ENCODE data around the gene TMEM220.
A peak's percentile ranks its signal among the peaks of the same experiment; 100 is the strongest.
"Not testable (repeated sequence)": the region's sequence is repeated elsewhere in the genome, so short reads cannot be mapped to it uniquely, and the experiment has no call there.

The TMEM220 gene

GRCh38 chr17:10754861-10755591 lies 25.2 kb upstream of the TMEM220 start:
- no peak for DNase-seq

- no peak for DNase-seq
Observed at GRCh38 chr17:10754109-10754508, 24.3 kb upstream of the TMEM220 start.

- DNase-seq: no peak
Observed at GRCh38 chr17:10752696-10753095, 22.9 kb upstream of the TMEM220 start.

- DNase-seq: no peak
Observed at GRCh38 chr17:10751563-10751962, 21.7 kb upstream of the TMEM220 start.

GRCh38 chr17:10750210-10750609 lies 20.4 kb upstream of the TMEM220 start:
- DNase-seq: no peak

GRCh38 chr17:10748531-10749181 lies 18.8 kb upstream of the TMEM220 start:
- DNase-seq: no peak

GRCh38 chr17:10745231-10745630 lies 15.4 kb upstream of the TMEM220 start:
- DNase-seq: no peak

GRCh38 chr17:10744501-10745000 lies 14.7 kb upstream of the TMEM220 start:
- DNase-seq: no peak

- no peak for DNase-seq
Observed at GRCh38 chr17:10743316-10744009, 13.6 kb upstream of the TMEM220 start.

- DNase-seq: no peak
Observed at GRCh38 chr17:10742431-10742830, 12.6 kb upstream of the TMEM220 start.

- DNase-seq: no peak
Observed at GRCh38 chr17:10741416-10742135, 11.8 kb upstream of the TMEM220 start.

- no peak for DNase-seq
Observed at GRCh38 chr17:10739386-10739785, 9.6 kb upstream of the TMEM220 start.

- no peak for DNase-seq
Observed at GRCh38 chr17:10738521-10739258, 8.9 kb upstream of the TMEM220 start.

- no peak for DNase-seq
Observed at GRCh38 chr17:10737736-10738135, 7.9 kb upstream of the TMEM220 start.

GRCh38 chr17:10737168-10737622 lies 7.4 kb upstream of the TMEM220 start:
- DNase-seq: peak; percentile 62

- DNase-seq: no peak
Observed at GRCh38 chr17:10735821-10736220, 6.0 kb upstream of the TMEM220 start.

- DNase-seq: no peak
Observed at GRCh38 chr17:10735251-10735650, 5.4 kb upstream of the TMEM220 start.

- no peak for DNase-seq
Observed at GRCh38 chr17:10733666-10734065, 3.8 kb upstream of the TMEM220 start.

GRCh38 chr17:10732121-10732520 lies 2.3 kb upstream of the TMEM220 start:
- DNase-seq: not testable (repeated sequence)

GRCh38 chr17:10731408-10731879 lies 1.6 kb upstream of the TMEM220 start:
- no peak for DNase-seq

- not testable (repeated sequence) for DNase-seq
Observed at GRCh38 chr17:10730247-10730646, 424 bp upstream of the TMEM220 start.

- DNase-seq: no peak
Observed at GRCh38 chr17:10728331-10728892, 1.4 kb downstream of the TMEM220 start.

Measured in midbrain (tissue), 1 donor.